HepG2 (cell line): Measurements from ENCODE around the gene FAF1. TPM values are rescaled to one million over a fixed set of nuclear protein-coding genes. Genes with fewer than 3 reads are reported as not detected.
A peak's percentile ranks its signal among the peaks of the same experiment; 100 is the strongest.

Experiments
- ATF3 ChIP-seq: sonication (generic); formaldehyde crosslinking; IDR thresholded peaks from 2 replicates; pipeline ENCODE4 v1.4.0; 2020; ENCODE audit warnings: missing genetic modification reagents
- CBX1 ChIP-seq: IDR thresholded peaks from one replicate; pipeline ENCODE4 v1.6.1; 2016; ENCODE audit warnings: antibody characterized with exemption, low read depth
- HIVEP1 ChIP-seq: sonication (generic); formaldehyde crosslinking; IDR thresholded peaks from 2 replicates; pipeline ENCODE4 v1.4.0; 2020; ENCODE audit warnings: mild to moderate bottlenecking, missing genetic modification reagents
- HNRNPUL1 ChIP-seq: fragments of 200-400 bp; formaldehyde crosslinking; IDR thresholded peaks from 2 replicates; pipeline ENCODE4 v1.6.1; 2017; ENCODE audit warnings: low read depth, mild to moderate bottlenecking, low read length, moderate library complexity
- KDM4B ChIP-seq: sonication (generic); formaldehyde crosslinking; IDR thresholded peaks from 2 replicates; pipeline ENCODE4 v1.4.0; 2020; ENCODE audit warnings: missing genetic modification reagents
- MED13 ChIP-seq: sonication (generic); formaldehyde crosslinking; IDR thresholded peaks from 2 replicates; pipeline ENCODE4 v1.5.0; 2020; ENCODE audit warnings: missing genetic modification reagents
- MEIS2 ChIP-seq: sonication (generic); formaldehyde crosslinking; IDR thresholded peaks from 2 replicates; pipeline ENCODE4 v1.9.0; 2021; ENCODE audit warnings: mild to moderate bottlenecking, missing genetic modification reagents
- NPAS2 ChIP-seq: sonication (generic); formaldehyde crosslinking; IDR thresholded peaks from 2 replicates; pipeline ENCODE4 v1.8.0; 2022; ENCODE audit warnings: mild to moderate bottlenecking, missing genetic modification reagents, borderline replicate concordance
- NR2F6 ChIP-seq, 2 experiments: IDR thresholded peaks; 2 replicates each; pipeline ENCODE4 v1.6.1; 2016; ENCODE audit warnings: antibody characterized with exemption in 1 of 2, mild to moderate bottlenecking in 1 of 2
- PHF8 ChIP-seq: sonication (generic); formaldehyde crosslinking; IDR thresholded peaks from 2 replicates; pipeline ENCODE4 v1.5.0; 2020; ENCODE audit warnings: missing genetic modification reagents
- PTBP1 ChIP-seq: fragments of 200-400 bp; formaldehyde crosslinking; IDR thresholded peaks from 2 replicates; pipeline ENCODE4 v1.6.1; 2018; ENCODE audit warnings: low read length, low read depth; ENCODE audit not compliant: poor library complexity, severe bottlenecking
- RBM39 ChIP-seq: fragments of 200-400 bp; formaldehyde crosslinking; IDR thresholded peaks from one replicate; pipeline ENCODE4 v1.6.1; 2018; ENCODE audit warnings: antibody characterized with exemption, mild to moderate bottlenecking, low read depth, low read length; ENCODE audit not compliant: poor library complexity, severe bottlenecking
- RXRA ChIP-seq: sonication (generic); formaldehyde crosslinking; IDR thresholded peaks from 2 replicates; pipeline ENCODE4 v1.5.1; 2020; ENCODE audit warnings: missing genetic modification reagents
- SKI ChIP-seq: fragments of 450-650 bp; IDR thresholded peaks from one replicate; pipeline ENCODE4 v1.6.1; 2018; ENCODE audit warnings: mild to moderate bottlenecking; ENCODE audit not compliant: partially characterized antibody
- TMF1 ChIP-seq: sonication (generic); formaldehyde crosslinking; IDR thresholded peaks from 2 replicates; pipeline ENCODE4 v1.8.1; 2022; ENCODE audit warnings: low read depth, missing genetic modification reagents
- ZBTB7A ChIP-seq: sonication (generic); formaldehyde crosslinking; IDR thresholded peaks from 2 replicates; pipeline ENCODE4 v1.8.0; 2022; ENCODE audit warnings: mild to moderate bottlenecking, missing genetic modification reagents
- ZFY ChIP-seq: sonication (generic); formaldehyde crosslinking; IDR thresholded peaks from 2 replicates; pipeline ENCODE4 v1.4.0; 2020; ENCODE audit warnings: missing genetic modification reagents
- ZNF670 ChIP-seq: sonication (generic); formaldehyde crosslinking; IDR thresholded peaks from 2 replicates; pipeline ENCODE4 v1.8.0; 2022; ENCODE audit warnings: mild to moderate bottlenecking, missing genetic modification reagents, borderline replicate concordance
- polyA plus RNA-seq, 8 experiments: library from polyadenylated mRNA; depleted of rRNA in 3 of 8; stranded (reverse) in 7 of 8; unstranded in 1 of 8; fragments of >200 nt; fragmentation: Illumina TruSeq in 4 of 8; extraction: Trizol in 4 of 8; gene quantifications; 2 replicates each; pipeline versions ENCODE4 v1.2.1 to v1.2.3, GENCODE V29; 2011 to 2016; ENCODE audit warnings: low read depth in 4 of 8, missing spikeins in 1 of 8, mixed read lengths in 1 of 8; ENCODE audit not compliant: insufficient read depth in 1 of 8
- total RNA-seq, 5 experiments: library from RNA; depleted of rRNA; stranded (reverse); fragments of >200 nt; fragmentation: Illumina TruSeq; extraction: Trizol; gene quantifications; 2 replicates each; pipeline ENCODE4 v1.2.3, GENCODE V29; 2016; ENCODE audit warnings: low read depth in 1 of 5
- TF ChIP-seq, protein P1 (sequence below): IDR thresholded peaks from 2 replicates; pipeline ENCODE4 v1.6.1; 2016; ENCODE audit warnings: low read depth, borderline replicate concordance
- TF ChIP-seq, protein P2 (sequence below): IDR thresholded peaks from 2 replicates; pipeline ENCODE4 v1.6.1; 2012; ENCODE audit warnings: low read length, improper control_type of control experiment
- TF ChIP-seq, protein P3 (sequence below): sonication (generic); formaldehyde crosslinking; IDR thresholded peaks from 2 replicates; pipeline ENCODE4 v1.4.0; 2020; ENCODE audit warnings: low read depth, mild to moderate bottlenecking, missing genetic modification reagents
- TF ChIP-seq, protein P4 (sequence below): sonication (generic); formaldehyde crosslinking; conservative IDR thresholded peaks from 2 replicates; pipeline ENCODE4 v1.4.0; 2020; ENCODE audit warnings: missing genetic modification reagents

The FAF1 gene
- total and polyA plus RNA-seq, 2 of the 13 experiments (the other 11 are each of a cell fraction or from before 2014, with no cell fraction given) = 19.4 to 63.3 TPM

DNA sequence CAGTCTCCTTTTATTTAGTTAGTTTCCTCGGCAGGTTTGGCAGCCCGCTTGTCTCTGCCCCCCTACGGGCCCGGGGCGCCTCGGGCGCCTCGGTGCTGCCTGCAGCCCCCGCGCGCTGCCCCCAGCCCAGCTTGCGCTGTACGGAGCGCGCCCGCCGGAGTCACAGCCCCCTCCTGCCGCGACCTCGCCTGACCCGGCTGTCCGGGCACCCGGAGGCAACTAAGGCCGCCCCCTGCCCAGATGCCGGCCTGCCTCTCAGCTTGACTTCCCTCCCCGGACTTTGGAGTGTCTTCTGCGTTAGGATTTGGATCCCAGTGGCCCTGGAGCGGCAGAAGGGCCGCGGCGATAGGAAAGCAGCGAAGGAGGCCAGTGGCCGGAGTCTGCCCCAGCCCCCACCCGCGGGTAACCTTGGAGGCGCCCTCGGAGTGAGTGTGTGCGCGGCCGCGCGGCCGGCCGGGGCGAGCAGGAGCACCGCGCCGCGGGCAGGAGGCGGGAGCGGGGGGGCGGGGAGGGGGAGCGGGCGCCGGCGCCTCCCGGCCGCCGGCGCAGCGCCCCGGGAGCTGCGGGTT lies 17.6 kb upstream of the FAF1 start (continued):
- TF ChIP-seq, protein P1, sequence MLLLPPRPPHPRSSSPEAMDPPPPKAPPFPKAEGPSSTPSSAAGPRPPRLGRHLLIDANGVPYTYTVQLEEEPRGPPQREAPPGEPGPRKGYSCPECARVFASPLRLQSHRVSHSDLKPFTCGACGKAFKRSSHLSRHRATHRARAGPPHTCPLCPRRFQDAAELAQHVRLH (CRISPR knock-in tag) = 0 out of 2 replicates have a peak, but pooled peaks have one; percentile 9
- TF ChIP-seq ZBTB7A (peak; percentile 87), ZNF670 (no peak), PTBP1 (no peak), HIVEP1 (CRISPR knock-in tag) (no peak), MEIS2 (CRISPR knock-in tag) (0 out of 2 replicates have a peak, but pooled peaks have one; percentile 14), ATF3 (0 out of 2 replicates have a peak, but pooled peaks have one; percentile 11), RXRA (CRISPR knock-in tag) (peak; percentile 89), MED13 (CRISPR knock-in tag) (no peak), NR2F6 (IDR thresholded peaks at IDR 0.05) (peak; percentile 24; the same call in 1 of the 2 replicates), NR2F6 (CRISPR knock-in tag; IDR thresholded peaks at IDR 0.05) (peak; percentile 21; the same call in 1 of the 2 replicates), KDM4B (CRISPR knock-in tag) (0 out of 2 replicates have a peak, but pooled peaks have one; percentile 25), CBX1 (no peak), HNRNPUL1 (no peak), NPAS2 (no peak), SKI (peak; percentile 30), RBM39 (peak; percentile 84), PHF8 (CRISPR knock-in tag) (peak; percentile 89), TMF1 (CRISPR knock-in tag) (no peak), ZFY (CRISPR knock-in tag) (peak; percentile 84)
- TF ChIP-seq, protein P2, sequence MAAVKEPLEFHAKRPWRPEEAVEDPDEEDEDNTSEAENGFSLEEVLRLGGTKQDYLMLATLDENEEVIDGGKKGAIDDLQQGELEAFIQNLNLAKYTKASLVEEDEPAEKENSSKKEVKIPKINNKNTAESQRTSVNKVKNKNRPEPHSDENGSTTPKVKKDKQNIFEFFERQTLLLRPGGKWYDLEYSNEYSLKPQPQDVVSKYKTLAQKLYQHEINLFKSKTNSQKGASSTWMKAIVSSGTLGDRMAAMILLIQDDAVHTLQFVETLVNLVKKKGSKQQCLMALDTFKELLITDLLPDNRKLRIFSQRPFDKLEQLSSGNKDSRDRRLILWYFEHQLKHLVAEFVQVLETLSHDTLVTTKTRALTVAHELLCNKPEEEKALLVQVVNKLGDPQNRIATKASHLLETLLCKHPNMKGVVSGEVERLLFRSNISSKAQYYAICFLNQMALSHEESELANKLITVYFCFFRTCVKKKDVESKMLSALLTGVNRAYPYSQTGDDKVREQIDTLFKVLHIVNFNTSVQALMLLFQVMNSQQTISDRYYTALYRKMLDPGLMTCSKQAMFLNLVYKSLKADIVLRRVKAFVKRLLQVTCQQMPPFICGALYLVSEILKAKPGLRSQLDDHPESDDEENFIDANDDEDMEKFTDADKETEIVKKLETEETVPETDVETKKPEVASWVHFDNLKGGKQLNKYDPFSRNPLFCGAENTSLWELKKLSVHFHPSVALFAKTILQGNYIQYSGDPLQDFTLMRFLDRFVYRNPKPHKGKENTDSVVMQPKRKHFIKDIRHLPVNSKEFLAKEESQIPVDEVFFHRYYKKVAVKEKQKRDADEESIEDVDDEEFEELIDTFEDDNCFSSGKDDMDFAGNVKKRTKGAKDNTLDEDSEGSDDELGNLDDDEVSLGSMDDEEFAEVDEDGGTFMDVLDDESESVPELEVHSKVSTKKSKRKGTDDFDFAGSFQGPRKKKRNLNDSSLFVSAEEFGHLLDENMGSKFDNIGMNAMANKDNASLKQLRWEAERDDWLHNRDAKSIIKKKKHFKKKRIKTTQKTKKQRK = no peak
- TF ChIP-seq, protein P3, sequence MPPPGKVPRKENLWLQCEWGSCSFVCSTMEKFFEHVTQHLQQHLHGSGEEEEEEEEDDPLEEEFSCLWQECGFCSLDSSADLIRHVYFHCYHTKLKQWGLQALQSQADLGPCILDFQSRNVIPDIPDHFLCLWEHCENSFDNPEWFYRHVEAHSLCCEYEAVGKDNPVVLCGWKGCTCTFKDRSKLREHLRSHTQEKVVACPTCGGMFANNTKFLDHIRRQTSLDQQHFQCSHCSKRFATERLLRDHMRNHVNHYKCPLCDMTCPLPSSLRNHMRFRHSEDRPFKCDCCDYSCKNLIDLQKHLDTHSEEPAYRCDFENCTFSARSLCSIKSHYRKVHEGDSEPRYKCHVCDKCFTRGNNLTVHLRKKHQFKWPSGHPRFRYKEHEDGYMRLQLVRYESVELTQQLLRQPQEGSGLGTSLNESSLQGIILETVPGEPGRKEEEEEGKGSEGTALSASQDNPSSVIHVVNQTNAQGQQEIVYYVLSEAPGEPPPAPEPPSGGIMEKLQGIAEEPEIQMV (CRISPR knock-in tag) = no peak
- TF ChIP-seq, protein P4, sequence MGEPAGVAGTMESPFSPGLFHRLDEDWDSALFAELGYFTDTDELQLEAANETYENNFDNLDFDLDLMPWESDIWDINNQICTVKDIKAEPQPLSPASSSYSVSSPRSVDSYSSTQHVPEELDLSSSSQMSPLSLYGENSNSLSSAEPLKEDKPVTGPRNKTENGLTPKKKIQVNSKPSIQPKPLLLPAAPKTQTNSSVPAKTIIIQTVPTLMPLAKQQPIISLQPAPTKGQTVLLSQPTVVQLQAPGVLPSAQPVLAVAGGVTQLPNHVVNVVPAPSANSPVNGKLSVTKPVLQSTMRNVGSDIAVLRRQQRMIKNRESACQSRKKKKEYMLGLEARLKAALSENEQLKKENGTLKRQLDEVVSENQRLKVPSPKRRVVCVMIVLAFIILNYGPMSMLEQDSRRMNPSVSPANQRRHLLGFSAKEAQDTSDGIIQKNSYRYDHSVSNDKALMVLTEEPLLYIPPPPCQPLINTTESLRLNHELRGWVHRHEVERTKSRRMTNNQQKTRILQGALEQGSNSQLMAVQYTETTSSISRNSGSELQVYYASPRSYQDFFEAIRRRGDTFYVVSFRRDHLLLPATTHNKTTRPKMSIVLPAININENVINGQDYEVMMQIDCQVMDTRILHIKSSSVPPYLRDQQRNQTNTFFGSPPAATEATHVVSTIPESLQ = no peak
